ENCODE measurements around the gene CENPB.

Gene CENPB

GRCh38 chr20:3766422-3767109 is 20.0 kb downstream of the CENPB start:
- no peak for DNase-seq

- no peak for DNase-seq
Measured at GRCh38 chr20:3765171-3765882, 21.2 kb downstream of the CENPB start.

GRCh38 chr20:3764659-3765058 is 21.9 kb downstream of the CENPB start:
- no peak for DNase-seq

GRCh38 chr20:3763671-3764601 is 22.6 kb downstream of the CENPB start:
- no peak for DNase-seq

- no peak for DNase-seq
Measured at GRCh38 chr20:3760655-3761348, 25.7 kb downstream of the CENPB start.

GRCh38 chr20:3759884-3760283 is 26.7 kb downstream of the CENPB start:
- no peak for DNase-seq

- no peak for DNase-seq
Measured at GRCh38 chr20:3759316-3759823, 27.2 kb downstream of the CENPB start.

GRCh38 chr20:3758566-3758965 is 28.0 kb downstream of the CENPB start:
- no peak for DNase-seq

- no peak for DNase-seq
Measured at GRCh38 chr20:3757268-3757667, 29.3 kb downstream of the CENPB start.

- no peak for DNase-seq
Measured at GRCh38 chr20:3755814-3756480, 30.6 kb downstream of the CENPB start.

- DNase-seq: no peak
Measured at GRCh38 chr20:3755269-3755668, 31.3 kb downstream of the CENPB start.

- no peak for DNase-seq
Measured at GRCh38 chr20:3754276-3754630, 32.3 kb downstream of the CENPB start.

GRCh38 chr20:3753501-3754275 is 32.9 kb downstream of the CENPB start:
- DNase-seq: no peak

GRCh38 chr20:3753098-3753497 is 33.4 kb downstream of the CENPB start:
- DNase-seq: peak; percentile 83

GRCh38 chr20:3752386-3752759 is 34.2 kb downstream of the CENPB start:
- no peak for DNase-seq

GRCh38 chr20:3751675-3752385 is 34.7 kb downstream of the CENPB start:
- peak; percentile 82 for DNase-seq

- DNase-seq: no peak
Measured at GRCh38 chr20:3751305-3751674, 35.2 kb downstream of the CENPB start.

GRCh38 chr20:3749689-3750531 is 36.6 kb downstream of the CENPB start:
- DNase-seq: peak; percentile 73

GRCh38 chr20:3749087-3749688 is 37.4 kb downstream of the CENPB start:
- no peak for DNase-seq
